H1 (cell line): ENCODE measurements around the gene PFN3. TPM values are rescaled to one million over a fixed set of nuclear protein-coding genes. Genes with fewer than 3 reads are reported as not detected.

ENCODE experiments used
- CTCF ChIA-PET: fragments of 300-600 bp; sonication (Branson Sonifier 250); formaldehyde crosslinking; loops from one replicate; lab custom pipeline; 2021; ENCODE audit not compliant: partially characterized antibody; lab: Charles Lee
- POLR2A ChIA-PET: fragments of 300-600 bp; sonication (Branson Sonifier 250); formaldehyde crosslinking; loops from one replicate; lab custom pipeline; 2021; ENCODE audit warnings: inconsistent platforms; ENCODE audit not compliant: partially characterized antibody; lab: Charles Lee
- DNase-seq, 2 experiments: peaks; one replicate each; pipeline versions ENCODE4 v3.0.0 to v3.0.0-alpha.2; 2010 to 2022; ENCODE audit warnings: low spot score in 2 of 2, low read depth in 1 of 2, mixed read lengths in 1 of 2
- FAIRE-seq: peaks from 2 replicates; lab custom pipeline; 2011; peaks lifted over from hg19 to GRCh38; lab: Jason Lieb, UNC
- H2AFZ ChIP-seq: 2 replicates; pipeline ENCODE4 v1.8.1; 2012; ENCODE audit warnings: low read length, inconsistent platforms
- H2AK5ac ChIP-seq: 2 replicates; pipeline ENCODE4 v1.6.1; 2013; ENCODE audit warnings: low read depth, low read length
- H2BK120ac ChIP-seq: replicated peaks from 2 replicates; pipeline ENCODE3; 2013; ENCODE audit warnings: low read depth, low read length, inconsistent platforms
- H2BK12ac ChIP-seq: 2 replicates; pipeline ENCODE4 v1.6.1; 2013; ENCODE audit warnings: low read depth, low read length
- H2BK15ac ChIP-seq: 2 replicates; pipeline ENCODE4 v1.6.1; 2013; ENCODE audit warnings: low read length
- H2BK20ac ChIP-seq: 2 replicates; pipeline ENCODE4 v1.6.1; 2013; ENCODE audit warnings: low read length
- H2BK5ac ChIP-seq: 2 replicates; pipeline ENCODE4 v1.6.1; 2013; ENCODE audit warnings: low read depth, low read length
- H3K14ac ChIP-seq: 2 replicates; pipeline ENCODE4 v1.6.1; 2013; ENCODE audit warnings: inconsistent platforms; ENCODE audit not compliant: insufficient read length
- H3K18ac ChIP-seq: 2 replicates; pipeline ENCODE4 v1.6.1; 2013; ENCODE audit warnings: low read length; ENCODE audit errors: extremely low read depth
- H3K23ac ChIP-seq: 2 replicates; pipeline ENCODE4 v1.6.1; 2013; ENCODE audit warnings: inconsistent platforms; ENCODE audit not compliant: insufficient read length
- H3K23me2 ChIP-seq: 2 replicates; pipeline ENCODE4 v1.6.1; 2013; ENCODE audit warnings: low read depth, low read length
- H3K27ac ChIP-seq: 2 replicates; pipeline ENCODE4 v1.6.1; 2011; ENCODE audit warnings: low read depth, low read length, inconsistent platforms
- H3K27me3 ChIP-seq, 4 experiments: replicated peaks in 1 of 4; 1 replicate in 1 of 4; 2 replicates in 3 of 4; pipeline versions ENCODE4 v1.6.1 to v1.8.1; 2011 to 2013; ENCODE audit warnings: low read length in 3 of 4, mild to moderate bottlenecking in 3 of 4, inconsistent platforms in 2 of 4, mixed read lengths in 2 of 4, moderate library complexity in 1 of 4; ENCODE audit not compliant: control insufficient read depth in 3 of 4, insufficient read depth in 3 of 4; ENCODE audit errors: extremely low read depth in 1 of 4
- H3K36me3 ChIP-seq, 4 experiments: 2 replicates each; pipeline versions ENCODE4 v1.6.1 to v1.8.1; 2011 to 2013; ENCODE audit warnings: mild to moderate bottlenecking in 4 of 4, low read length in 3 of 4, moderate library complexity in 2 of 4, control low read depth in 1 of 4, inconsistent platforms in 1 of 4; ENCODE audit not compliant: insufficient read depth in 4 of 4, control insufficient read depth in 2 of 4
- H3K4ac ChIP-seq: replicated peaks from 2 replicates; pipeline ENCODE3; 2013; ENCODE audit warnings: low read length, low read depth, mixed read lengths, inconsistent platforms; ENCODE audit not compliant: insufficient read length
- H3K4me1 ChIP-seq, 4 experiments: replicated peaks in 1 of 4; 1 replicate in 1 of 4; 2 replicates in 3 of 4; pipeline versions ENCODE4 v1.6.1 to v1.8.1; 2011 to 2013; ENCODE audit warnings: low read length in 3 of 4, inconsistent platforms in 2 of 4, mixed read lengths in 1 of 4; ENCODE audit not compliant: insufficient read depth in 4 of 4, control insufficient read depth in 3 of 4
- H3K4me2 ChIP-seq, 2 experiments: 2 replicates each; pipeline versions ENCODE4 v1.6.1 to v1.8.1; 2011 to 2013; ENCODE audit warnings: low read depth in 2 of 2, low read length in 2 of 2, control low read depth in 1 of 2, inconsistent platforms in 1 of 2, mild to moderate bottlenecking in 1 of 2; ENCODE audit not compliant: insufficient read depth in 1 of 2
- H3K4me3 ChIP-seq, 4 experiments: fragments of 200-600, 300-600 bp in 1 of 4; sonication (generic), shearing (Covaris generic), sonication (Bioruptor Twin) in 1 of 4; 2 replicates each; pipeline versions ENCODE4 v1.5.1 to v1.8.1; 2011 to 2016; ENCODE audit warnings: low read length in 4 of 4, low read depth in 3 of 4, control low read depth in 2 of 4, inconsistent platforms in 2 of 4, mild to moderate bottlenecking in 2 of 4, mixed read lengths in 1 of 4, moderate library complexity in 1 of 4; ENCODE audit not compliant: insufficient read depth in 2 of 4; ENCODE audit errors: extremely low read depth in 1 of 4
- H3K56ac ChIP-seq: replicated peaks from 2 replicates; pipeline ENCODE3; 2013; ENCODE audit warnings: low read depth, mild to moderate bottlenecking, mixed read lengths, low read length, inconsistent platforms; ENCODE audit not compliant: insufficient read length
- H3K79me1 ChIP-seq: 2 replicates; pipeline ENCODE4 v1.6.1; 2013; ENCODE audit warnings: low read depth, low read length, control low read depth
- H3K79me2 ChIP-seq, 2 experiments: 2 replicates each; pipeline versions ENCODE4 v1.6.1 to v1.8.1; 2012 to 2013; ENCODE audit warnings: low read length in 2 of 2, mild to moderate bottlenecking in 2 of 2, inconsistent platforms in 1 of 2; ENCODE audit not compliant: insufficient read depth in 2 of 2, control insufficient read depth in 1 of 2
- H3K9ac ChIP-seq, 4 experiments: replicated peaks in 1 of 4; 1 replicate in 1 of 4; 2 replicates in 3 of 4; pipeline versions ENCODE4 v1.6.1 to v1.8.1; 2011 to 2013; ENCODE audit warnings: low read depth in 3 of 4, low read length in 3 of 4, control low read depth in 2 of 4, mild to moderate bottlenecking in 2 of 4, moderate library complexity in 2 of 4, inconsistent platforms in 1 of 4; ENCODE audit errors: extremely low read depth in 1 of 4
- H3K9me3 ChIP-seq, 2 experiments: 2 replicates each; pipeline versions ENCODE4 v1.6.1 to v1.8.1; 2012 to 2013; ENCODE audit warnings: mild to moderate bottlenecking in 2 of 2, moderate library complexity in 2 of 2, control low read depth in 1 of 2, inconsistent platforms in 1 of 2, low read depth in 1 of 2, low read length in 1 of 2, mixed read lengths in 1 of 2; ENCODE audit not compliant: insufficient read depth in 2 of 2
- H4K20me1 ChIP-seq, 2 experiments: replicated peaks in 1 of 2; 2 replicates each; pipeline versions ENCODE3 to v1.8.1; 2011 to 2013; ENCODE audit warnings: inconsistent platforms in 2 of 2, low read length in 2 of 2, mild to moderate bottlenecking in 1 of 2; ENCODE audit not compliant: insufficient read depth in 2 of 2, control insufficient read depth in 1 of 2
- H4K5ac ChIP-seq: 2 replicates; pipeline ENCODE4 v1.6.1; 2013; ENCODE audit warnings: low read length, low read depth, mixed read lengths, inconsistent platforms; ENCODE audit not compliant: insufficient read length
- H4K8ac ChIP-seq: 2 replicates; pipeline ENCODE4 v1.8.0; 2013; ENCODE audit warnings: mild to moderate bottlenecking, moderate library complexity, low read length, inconsistent platforms; ENCODE audit not compliant: insufficient read depth; ENCODE audit errors: extremely low read depth
- H4K91ac ChIP-seq: replicated peaks from 2 replicates; pipeline ENCODE3; 2013; ENCODE audit warnings: low read length, mixed read lengths, inconsistent platforms; ENCODE audit not compliant: insufficient read length
- ASH2L ChIP-seq: fragments of 200-600, 300-600 bp; sonication (generic); IDR thresholded peaks from one replicate; pipeline ENCODE4 v1.7.1; 2017; ENCODE audit warnings: low read length
- RBBP5 ChIP-seq: IDR thresholded peaks from 2 replicates; pipeline ENCODE4 v1.7.1; 2012; ENCODE audit warnings: low read depth, mild to moderate bottlenecking, inconsistent platforms, low read length, moderate library complexity, borderline replicate concordance
- WGBS, 2 experiments: shearing (Covaris generic) in 1 of 2; methylation state at CpG; one replicate each; pipeline versions ENCODE4 v1.1.6 to v1.1.7; 2013 to 2015; ENCODE audit warnings: low lambda C conversion rate in 2 of 2, mixed read lengths in 2 of 2, inconsistent platforms in 1 of 2, low coverage in 1 of 2, missing lambda C conversion rate in 1 of 2; ENCODE audit not compliant: insufficient replicate concordance in 2 of 2, insufficient coverage in 1 of 2, insufficient read length in 1 of 2; ENCODE audit errors: extremely low coverage in 1 of 2, missing lambda C conversion rate in 1 of 2; 5-methylcytosine and 5-hydroxymethylcytosine counted together
- polyA plus RNA-seq, 7 experiments: library from polyadenylated mRNA; depleted of rRNA in 3 of 7; stranded (reverse) in 5 of 7; unstranded in 2 of 7; fragments of >200 nt in 5 of 7; fragments of 200-250 nt in 2 of 7; gene quantifications; 1 replicate in 5 of 7; 2 replicates in 1 of 7; 4 replicates in 1 of 7; pipeline versions ENCODE4 v1.2.1 to v1.2.3, GENCODE V29; 2011 to 2013; ENCODE audit warnings: missing spikeins in 2 of 7, mixed read lengths in 2 of 7
- total RNA-seq: library from RNA; stranded (reverse); fragmentation: NEBNext Ultra II Directional; extraction: Animal tissue kit (Norgen Biotek cat#: 25700); gene quantifications from 2 replicates; pipeline ENCODE4 v1.2.1, GENCODE V29; 2021

PFN3 gene
- total and polyA plus RNA-seq, 2 of the 8 experiments (the other 6 are each of a cell fraction or from before 2014, with no cell fraction given): not detected

- Histone ChIP-seq H3K27me3 (no peaks in the 10 kb centered on the region), H2BK15ac (no peak overlapping the region), H2AFZ (no peak overlapping the region), H3K23me2 (no peaks in the 10 kb centered on the region), H2BK20ac (no peak overlapping the region), H3K56ac (no peak overlapping the region), H3K79me1 (no peaks in the 10 kb centered on the region), H3K23ac (no peak overlapping the region), H4K20me1 (peaks cover 6 to 14% of the 10 kb centered on the region in 2 experiments), H3K9ac (no peak overlapping the region), H2BK12ac (no peak overlapping the region), H3K14ac (no peak overlapping the region), H2BK5ac (no peak overlapping the region), H3K27ac (no peak overlapping the region), H2AK5ac (no peak overlapping the region), H3K18ac (no peak overlapping the region), H4K5ac (no peak overlapping the region), H3K4me2 (no peak overlapping the region), H3K4ac (no peak overlapping the region), H3K4me1 (peaks cover 0 to 5% (median 2%) of the 10 kb centered on the region in 4 experiments; a peak in 3 of 7 replicates), H3K79me2 (no peaks in the 10 kb centered on the region), H2BK120ac (no peak overlapping the region), H3K4me3 (no peak overlapping the region), H3K9me3 (no peaks in the 10 kb centered on the region), H3K36me3 (peaks cover 7 to 46% (median 27%) of the 10 kb centered on the region in 4 experiments; a peak in 6 of 8 replicates), H4K8ac (no peak overlapping the region), H4K91ac (no peak overlapping the region)
- WGBS, 2 experiments: 93% methylated on average over 31 of the region's 37 CpGs; no CpG with 5 or more reads in 1 of the 2 experiments
- no peak for DNase-seq
- FAIRE-seq: no peak
- ChIA-PET CTCF (interaction anchor here (1.1 to 23.6 kb wide), 6 partner anchors 12 to 64 kb away, joined by 4 to 430 read pairs (median 76); partner anchors contain the start of gene SLC34A1), POLR2A (interaction anchor here (1.5 to 67.5 kb wide), 5 partner anchors 10 to 128 kb away, joined by 4 to 3349 read pairs (median 13); partner anchors contain the start of genes DBN1, DOK3, GRK6 and PDLIM7)
- TF ChIP-seq RBBP5: no peak
- TF ChIP-seq ASH2L: no peak
Measured at GRCh38 chr5:177435847-177436536, 35.5 kb upstream of the PFN3 start.
